Fibroblast of skin of right biceps (primary cell): Measurements from ENCODE around the gene NCCRP1.

ENCODE experiments used
- DNase-seq: peaks from one replicate; pipeline ENCODE4 v3.0.0-alpha.2; 2013

NCCRP1 gene

DNA sequence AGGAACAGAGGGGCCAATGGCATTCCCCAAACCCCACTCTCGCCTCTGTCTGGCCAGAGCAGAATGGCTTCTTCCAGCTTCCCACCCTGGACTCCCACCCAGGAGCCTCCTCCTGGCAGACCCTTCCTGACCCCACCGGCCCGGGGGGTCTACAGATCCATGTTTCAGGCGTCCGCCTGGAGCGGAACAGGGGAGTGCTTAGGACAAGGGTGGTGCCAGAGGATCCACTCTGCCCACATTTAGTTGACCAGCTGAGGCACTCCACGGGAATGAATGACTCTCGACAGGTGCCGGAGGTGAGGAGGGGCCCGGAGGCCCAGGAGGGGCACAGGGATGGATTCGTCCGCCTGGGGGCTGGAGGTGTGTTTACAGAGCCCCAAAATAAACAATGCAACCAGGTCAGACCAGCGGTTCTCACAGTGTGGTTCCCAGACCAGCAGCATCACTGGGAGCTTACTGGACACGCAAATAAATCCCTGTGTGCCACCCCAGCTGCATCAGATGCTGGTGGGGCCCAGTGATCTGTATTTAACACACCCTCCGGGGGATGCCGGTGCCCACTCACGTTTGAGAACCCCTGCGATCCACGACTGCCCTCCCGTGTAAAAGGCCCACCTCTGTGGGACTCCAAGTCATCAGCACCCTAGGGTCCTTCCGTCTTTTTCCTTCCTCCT lies 15.1 kb upstream of the NCCRP1 start:
- DNase-seq, result no peak

GRCh38 chr19:39182174-39182505 lies 14.6 kb upstream of the NCCRP1 start:
- no peak for DNase-seq

DNA sequence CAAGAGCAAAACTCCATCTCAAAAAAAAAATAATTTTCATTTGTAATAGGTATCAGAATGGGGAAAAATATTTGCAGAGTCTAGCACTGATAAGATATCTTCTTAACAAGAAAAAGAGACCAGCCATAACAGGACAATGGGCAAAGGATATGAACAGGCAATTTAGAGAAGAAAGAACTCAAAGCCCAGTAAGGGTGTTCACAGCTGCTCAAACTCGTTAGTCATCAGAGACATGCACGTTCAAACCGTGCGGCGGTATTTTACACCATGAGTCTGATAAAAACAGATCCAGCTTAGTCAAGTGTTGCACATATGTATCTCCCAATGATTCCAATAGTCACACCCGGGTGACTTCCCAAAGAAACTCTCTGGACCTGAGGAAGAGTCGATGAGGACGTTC lies 13.7 kb upstream of the NCCRP1 start:
- DNase-seq, result peak; percentile 27

DNA sequence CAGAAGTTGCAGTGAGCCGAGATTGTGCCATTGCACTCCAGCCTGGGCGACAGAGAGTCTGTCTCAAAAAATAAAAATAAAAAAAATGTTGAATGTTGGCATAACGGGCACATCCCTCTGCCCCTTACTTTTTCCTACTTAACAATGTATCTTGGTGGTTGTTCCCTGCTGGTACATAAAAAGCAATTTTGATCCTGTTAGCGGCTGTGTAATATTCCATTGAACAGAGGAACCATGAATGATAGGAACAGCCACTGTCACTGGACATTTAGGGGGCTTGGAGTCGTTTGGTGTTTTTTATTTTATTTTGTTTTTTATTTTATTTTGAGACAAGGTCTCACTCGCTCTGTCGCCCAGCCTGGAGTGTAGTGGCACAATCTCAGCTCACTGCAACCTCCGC lies 10.4 kb upstream of the NCCRP1 start:
- DNase-seq, result no peak

GRCh38 chr19:39187552-39187943 lies 9.2 kb upstream of the NCCRP1 start:
- DNase-seq, result no peak

GRCh38 chr19:39188960-39189359 lies 7.8 kb upstream of the NCCRP1 start:
- DNase-seq, result no peak

DNA sequence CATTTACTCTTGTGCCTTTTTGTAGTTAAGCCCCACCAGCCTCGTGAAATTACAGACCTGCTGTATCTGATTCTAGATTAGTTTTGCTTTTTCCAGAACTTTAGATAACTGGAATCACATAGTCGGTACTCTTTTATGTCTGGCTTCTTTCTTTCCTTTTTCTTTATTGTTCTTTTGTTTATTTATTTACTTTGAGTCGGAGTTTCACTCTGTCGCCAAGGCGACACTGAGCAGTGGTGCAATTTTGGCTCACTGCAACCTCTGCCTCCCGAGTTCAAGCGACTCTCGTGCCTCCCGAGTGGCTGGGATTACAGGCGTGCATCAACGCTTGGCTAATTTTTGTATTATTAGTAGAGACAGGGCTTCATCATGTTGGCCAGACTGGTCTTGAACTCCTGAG lies 6.0 kb upstream of the NCCRP1 start:
- no peak for DNase-seq

- DNase-seq, result no peak
Measured at GRCh38 chr19:39192846-39193245, 3.9 kb upstream of the NCCRP1 start.

GRCh38 chr19:39193803-39194202 lies 3.0 kb upstream of the NCCRP1 start:
- DNase-seq, result no peak

- DNase-seq, result no peak
Measured at GRCh38 chr19:39194832-39195542, 1.8 kb upstream of the NCCRP1 start.

GRCh38 chr19:39195755-39196154 lies 1.0 kb upstream of the NCCRP1 start:
- DNase-seq, result no peak

- DNase-seq, result no peak
Measured at GRCh38 chr19:39196320-39196719, 444 bp upstream of the NCCRP1 start.

DNA sequence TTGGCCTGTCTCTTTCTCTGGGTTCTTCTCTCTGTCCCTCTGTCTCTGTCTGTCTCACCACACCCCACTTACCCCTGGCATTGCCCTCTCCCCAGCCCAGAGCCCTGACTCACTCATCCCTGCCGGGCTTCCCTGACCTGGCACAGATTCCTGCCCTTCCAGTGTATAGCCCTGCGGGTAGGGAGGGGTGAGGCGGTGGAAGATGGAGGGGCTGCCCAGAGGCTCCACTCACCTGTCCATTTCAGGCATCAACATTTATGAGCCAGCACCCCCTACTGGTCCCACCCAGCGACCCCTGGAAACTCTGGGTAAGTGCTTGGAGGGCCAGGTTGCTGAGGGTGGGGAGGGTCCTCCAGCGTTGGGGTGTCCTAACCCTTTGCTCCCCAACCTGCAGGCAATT lies 1.0 kb downstream of the NCCRP1 start:
- no peak for DNase-seq

- no peak for DNase-seq
Measured at GRCh38 chr19:39199025-39199424, 2.3 kb downstream of the NCCRP1 start.

DNA sequence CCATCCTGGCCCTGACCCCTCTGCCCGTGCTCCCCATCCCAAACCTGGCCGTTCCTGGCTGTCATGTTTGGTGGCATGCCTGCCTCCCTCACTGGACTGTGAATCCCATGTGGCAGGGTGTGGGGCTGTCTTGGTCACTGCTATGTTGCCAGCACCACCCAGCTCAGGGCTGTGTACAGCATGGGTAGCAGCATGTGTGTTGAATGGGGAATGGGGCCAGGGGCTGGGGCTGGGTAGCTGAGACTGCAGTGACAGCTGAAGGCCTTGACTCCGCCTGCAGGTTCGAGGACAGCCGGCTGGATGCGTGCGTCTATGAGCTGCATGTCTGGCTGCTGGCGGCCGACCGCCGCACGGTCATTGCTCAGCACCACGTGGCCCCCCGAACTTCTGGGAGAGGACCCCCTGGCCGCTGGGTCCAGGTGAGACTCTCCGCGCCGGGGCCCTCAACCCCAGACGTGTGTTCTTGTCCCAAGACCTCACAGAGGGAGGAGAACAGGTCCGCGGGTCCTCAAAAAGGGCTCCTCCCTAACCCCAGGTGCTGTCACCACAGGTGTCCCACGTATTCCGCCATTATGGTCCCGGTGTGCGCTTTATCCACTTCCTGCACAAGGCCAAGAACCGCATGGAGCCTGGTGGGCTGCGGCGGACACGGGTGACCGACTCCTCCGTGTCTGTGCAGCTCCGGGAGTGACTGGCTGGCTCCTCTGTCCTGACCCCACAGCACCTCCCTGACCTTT lies 3.5 kb downstream of the NCCRP1 start:
- DNase-seq, result no peak

DNA sequence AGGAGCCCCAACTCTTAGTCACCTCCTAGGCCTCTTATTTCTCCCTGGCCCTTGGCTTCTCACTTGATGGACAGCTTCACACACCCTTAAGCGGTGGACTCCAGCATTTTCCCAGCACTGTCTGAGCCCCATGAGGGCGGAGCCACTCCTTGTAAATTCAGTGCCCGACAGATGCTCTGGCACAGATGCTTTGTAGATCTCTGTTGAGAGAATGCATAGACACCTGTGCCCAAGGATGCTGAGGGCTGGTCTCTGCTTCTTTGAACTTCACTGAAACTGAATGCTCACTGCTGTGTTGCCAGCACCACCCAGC lies 4.0 kb downstream of the NCCRP1 start:
- DNase-seq, result no peak

- DNase-seq, result no peak
Measured at GRCh38 chr19:39202998-39203355, 6.2 kb downstream of the NCCRP1 start.

GRCh38 chr19:39203372-39204341 lies 6.9 kb downstream of the NCCRP1 start, which contains the start of gene SYCN:
Gene SYCN (minus strand): TSS chr19:39204263. CDS start chr19:39204254, 9 bp downstream.
- DNase-seq, result no peak

DNA sequence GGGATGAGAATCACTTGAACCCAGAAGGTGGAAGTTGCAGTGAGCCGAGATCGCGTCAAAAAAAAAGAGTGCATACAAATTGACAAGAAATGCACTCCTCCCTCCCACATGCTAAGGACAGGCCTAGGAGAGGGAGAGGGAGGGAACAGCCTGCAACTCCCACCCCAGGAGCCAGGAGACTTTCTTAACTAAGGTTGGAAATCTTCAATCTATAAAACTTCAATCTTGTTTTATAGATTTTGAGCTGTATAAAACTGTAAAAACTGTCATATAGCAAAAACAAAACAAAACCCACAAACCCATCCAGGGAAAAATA lies 8.6 kb downstream of the NCCRP1 start:
- no peak for DNase-seq

DNA sequence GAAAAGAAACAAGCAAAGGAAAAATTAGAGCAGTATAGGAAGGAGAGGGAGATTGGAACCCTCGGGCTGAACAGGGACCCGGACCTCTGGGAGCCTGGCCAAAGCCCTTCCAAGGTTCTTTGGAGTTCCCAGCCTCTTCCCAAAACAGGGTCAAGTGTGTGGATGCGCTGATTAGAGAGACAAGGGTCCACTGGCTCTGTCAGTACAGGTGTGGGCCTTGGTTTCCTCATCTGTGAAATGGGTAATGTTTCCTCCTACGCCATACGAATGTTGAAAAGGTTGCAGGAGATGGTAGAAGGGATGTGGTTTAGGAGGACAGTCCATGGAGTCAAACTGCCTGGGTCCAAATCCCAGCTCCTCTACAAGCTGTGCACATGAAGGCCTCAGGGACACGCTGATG lies 9.4 kb downstream of the NCCRP1 start:
- no peak for DNase-seq

- no peak for DNase-seq
Measured at GRCh38 chr19:39207293-39207836, 10.6 kb downstream of the NCCRP1 start.

- no peak for DNase-seq
Measured at GRCh38 chr19:39208175-39208795, 11.5 kb downstream of the NCCRP1 start.

GRCh38 chr19:39209196-39209595 lies 12.4 kb downstream of the NCCRP1 start:
- DNase-seq, result no peak
